ENCODE results near the gene SLC45A1.
"Not testable (repeated sequence)": the region's sequence is repeated elsewhere in the genome, so short reads cannot be mapped to it uniquely, and the experiment has no call there.

Gene SLC45A1

DNA sequence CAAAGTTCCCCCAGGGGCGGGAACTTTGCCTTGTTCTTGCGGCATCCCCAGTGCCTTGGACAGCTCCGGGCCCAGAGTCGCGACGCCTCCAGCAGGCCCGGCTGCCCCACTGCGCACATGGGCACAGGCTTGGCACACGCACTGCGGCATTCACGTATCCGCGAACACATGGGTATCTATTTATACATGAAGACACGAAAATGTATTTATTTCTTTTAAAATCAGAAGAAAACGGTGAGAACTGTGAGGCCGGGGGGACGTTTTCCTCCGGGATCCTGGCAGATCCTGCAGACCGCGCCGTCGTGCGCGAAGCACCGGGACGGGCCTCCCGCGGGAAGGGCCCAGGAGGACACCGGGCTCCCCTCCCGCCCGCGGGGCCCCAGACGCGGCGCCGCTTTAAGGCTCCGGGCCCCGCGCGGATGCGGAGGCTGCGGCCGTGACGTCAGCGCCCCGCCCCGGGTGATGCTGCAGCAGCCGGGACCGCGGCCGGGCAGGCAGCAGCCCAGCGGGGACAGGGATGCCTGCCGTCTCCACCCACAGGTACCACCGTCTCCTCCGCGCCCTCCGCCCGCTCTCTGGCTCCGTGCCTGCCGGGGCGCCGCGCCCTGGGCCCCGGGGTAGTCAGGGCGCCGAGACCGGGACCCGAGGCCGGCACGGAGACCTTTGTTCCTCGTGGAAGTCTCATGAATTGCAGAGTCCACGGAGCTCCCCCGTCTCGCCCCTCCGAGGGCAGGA is at the start of gene SLC45A1:
TSS of gene SLC45A1 (plus strand) at position 468 of the 735 bp plus-strand sequence. CDS start 6,216 bp downstream, outside the sequence.
- no peak for FAIRE-seq

- no peak for FAIRE-seq
Observed at GRCh38 chr1:8273036-8273435, 44.9 kb upstream of the SLC45A1 start.

GRCh38 chr1:8274352-8274751 is 43.6 kb upstream of the SLC45A1 start:
- FAIRE-seq: no peak

- no peak for FAIRE-seq
Observed at GRCh38 chr1:8276173-8276914, 41.6 kb upstream of the SLC45A1 start.

- no peak for FAIRE-seq
Observed at GRCh38 chr1:8276932-8277331, 41.0 kb upstream of the SLC45A1 start.

DNA sequence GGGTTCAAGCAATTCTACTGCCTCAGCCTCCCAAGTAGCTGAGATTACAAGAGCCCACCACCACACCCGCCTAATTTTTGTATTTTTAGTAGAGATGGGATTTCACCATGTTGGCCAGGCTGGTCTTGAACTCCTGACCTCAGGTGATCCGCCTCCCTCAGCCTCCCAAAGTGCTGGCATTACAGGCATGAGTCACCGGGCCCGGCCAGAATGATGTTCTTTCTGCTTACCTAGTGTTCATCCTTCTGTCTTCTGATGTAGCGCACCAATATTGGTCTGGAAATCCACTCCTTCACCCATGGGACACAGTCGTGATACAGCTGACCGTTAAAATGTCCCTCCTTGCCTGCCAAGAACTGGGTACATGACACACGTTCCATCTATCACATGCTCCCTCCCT is 39.2 kb upstream of the SLC45A1 start:
- FAIRE-seq: not testable (repeated sequence)

- FAIRE-seq: no peak
Observed at GRCh38 chr1:8281843-8282509, 35.9 kb upstream of the SLC45A1 start.

GRCh38 chr1:8283058-8283884 is 34.6 kb upstream of the SLC45A1 start:
- no peak for FAIRE-seq

DNA sequence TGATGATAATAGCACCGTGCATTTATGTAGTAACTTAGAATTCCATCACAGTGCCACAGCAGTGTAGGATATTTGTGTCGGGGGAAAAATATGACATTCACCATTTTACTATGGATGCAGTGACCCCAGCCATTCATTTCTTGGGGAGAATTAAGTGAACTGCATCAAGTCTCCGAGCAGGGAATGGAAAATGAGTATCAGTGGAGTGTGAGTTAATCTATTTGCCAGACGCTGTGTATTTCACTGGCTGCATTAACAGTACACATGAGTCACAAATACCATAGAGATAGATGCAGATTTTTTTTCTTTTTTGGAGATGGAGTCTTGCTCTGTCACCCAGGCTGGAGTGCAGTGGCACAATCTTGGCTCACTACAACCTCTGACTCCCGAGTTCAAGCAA is 33.8 kb upstream of the SLC45A1 start:
- FAIRE-seq: no peak

DNA sequence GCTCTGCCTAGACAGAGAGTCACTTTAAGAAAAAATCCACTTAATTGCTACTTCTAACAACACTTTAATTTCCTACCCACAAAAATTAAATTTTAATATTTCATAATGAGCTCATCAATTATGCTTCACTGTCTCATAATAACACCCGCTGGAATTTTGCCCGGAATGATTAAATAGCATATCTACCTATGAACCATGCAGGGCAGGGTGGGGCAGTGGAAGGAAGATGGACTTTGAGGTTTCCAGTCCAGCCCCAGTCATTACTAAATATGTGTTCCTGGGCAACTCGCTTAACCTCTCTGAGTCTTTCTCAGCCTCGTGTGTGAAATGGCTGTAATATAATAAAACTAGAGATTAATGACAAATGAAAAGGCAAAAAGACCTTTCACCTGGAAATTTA is 32.8 kb upstream of the SLC45A1 start:
- no peak for FAIRE-seq

DNA sequence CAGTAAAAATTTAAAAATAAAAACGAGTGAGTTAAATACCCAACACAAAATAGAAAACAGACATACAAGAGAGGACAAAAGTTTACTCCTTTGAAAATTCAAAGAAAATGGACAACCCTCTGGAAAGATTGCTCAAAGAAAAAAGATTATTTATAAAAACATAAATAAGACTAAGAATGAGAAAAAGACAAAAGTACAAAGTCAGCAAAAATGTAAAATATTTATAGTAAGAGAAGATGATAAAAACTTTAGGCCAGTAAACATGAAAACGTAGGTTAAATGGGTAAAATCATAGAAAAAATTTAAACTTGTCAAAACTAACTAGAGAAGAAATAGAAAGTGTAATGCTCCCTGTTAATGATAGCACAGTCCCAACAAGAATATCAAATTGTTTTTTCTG is 31.9 kb upstream of the SLC45A1 start:
- peak; percentile 14 for FAIRE-seq

DNA sequence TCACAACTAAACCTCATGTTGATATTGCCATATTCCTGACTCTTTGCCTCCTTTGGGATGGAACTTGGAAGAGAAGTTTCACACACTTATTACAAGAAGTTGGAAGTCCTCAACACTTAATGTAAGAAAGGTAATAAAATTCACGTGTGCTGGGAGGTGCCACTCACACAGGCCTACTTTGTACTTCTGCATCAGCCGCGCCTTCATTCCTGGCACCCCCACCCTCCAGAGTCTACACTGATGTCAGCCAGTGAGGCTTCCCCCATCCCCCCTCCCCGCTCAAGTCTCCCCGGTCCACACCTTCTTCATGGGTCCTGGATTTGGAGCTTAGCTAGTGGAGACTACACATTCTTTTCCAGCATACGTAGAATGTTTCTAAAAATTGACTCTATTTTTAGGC is 24.8 kb upstream of the SLC45A1 start:
- no peak for FAIRE-seq

- FAIRE-seq: no peak
Observed at GRCh38 chr1:8293641-8294169, 24.2 kb upstream of the SLC45A1 start.

DNA sequence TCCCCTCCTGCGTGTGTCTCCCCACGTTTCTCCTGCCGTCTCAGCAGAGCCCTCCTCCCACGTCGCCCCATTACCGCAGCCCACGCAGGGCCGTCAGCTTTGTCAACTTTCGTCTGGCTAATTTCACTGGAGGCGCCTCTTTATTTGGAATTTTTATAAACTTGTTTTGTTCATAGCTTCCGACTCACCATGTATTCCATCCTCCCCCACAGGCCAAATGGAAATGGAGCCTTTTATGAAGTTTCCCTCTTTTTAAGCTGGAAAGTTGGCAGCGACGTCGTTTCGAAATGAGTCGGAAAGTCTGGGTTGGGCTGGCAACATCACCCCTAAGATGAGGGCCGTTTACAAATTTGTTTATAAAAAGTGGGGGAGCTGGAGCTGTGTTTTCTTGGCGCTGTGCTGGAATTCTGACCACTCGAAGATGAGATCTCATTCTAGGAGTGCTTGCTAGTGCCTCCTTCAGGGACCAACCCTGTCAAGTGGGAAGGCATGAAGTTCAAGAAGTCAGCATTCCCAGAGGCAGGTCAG is 23.7 kb upstream of the SLC45A1 start:
- peak; percentile 96 for FAIRE-seq

DNA sequence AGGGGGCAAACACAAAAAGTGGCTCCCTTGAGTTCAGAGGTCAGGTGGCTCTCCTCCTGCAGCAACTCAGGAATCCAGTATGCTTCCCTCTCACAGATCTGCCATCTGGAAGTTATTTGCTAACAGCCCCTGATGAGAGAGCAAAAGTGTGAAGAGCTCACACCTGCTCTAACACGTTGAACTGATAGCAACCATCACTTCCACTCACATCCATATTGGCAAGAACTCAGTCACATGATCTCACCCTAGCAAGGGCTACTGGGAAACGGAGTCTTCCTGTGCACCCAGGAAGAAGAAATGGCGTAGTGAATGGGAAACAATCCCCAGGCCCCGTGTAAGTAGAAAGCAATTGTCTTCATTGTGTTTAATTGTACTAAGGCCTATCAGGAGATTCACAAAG is 20.7 kb upstream of the SLC45A1 start:
- no peak for FAIRE-seq

- FAIRE-seq: peak; percentile 96
Observed at GRCh38 chr1:8299963-8300362, 18.0 kb upstream of the SLC45A1 start.

DNA sequence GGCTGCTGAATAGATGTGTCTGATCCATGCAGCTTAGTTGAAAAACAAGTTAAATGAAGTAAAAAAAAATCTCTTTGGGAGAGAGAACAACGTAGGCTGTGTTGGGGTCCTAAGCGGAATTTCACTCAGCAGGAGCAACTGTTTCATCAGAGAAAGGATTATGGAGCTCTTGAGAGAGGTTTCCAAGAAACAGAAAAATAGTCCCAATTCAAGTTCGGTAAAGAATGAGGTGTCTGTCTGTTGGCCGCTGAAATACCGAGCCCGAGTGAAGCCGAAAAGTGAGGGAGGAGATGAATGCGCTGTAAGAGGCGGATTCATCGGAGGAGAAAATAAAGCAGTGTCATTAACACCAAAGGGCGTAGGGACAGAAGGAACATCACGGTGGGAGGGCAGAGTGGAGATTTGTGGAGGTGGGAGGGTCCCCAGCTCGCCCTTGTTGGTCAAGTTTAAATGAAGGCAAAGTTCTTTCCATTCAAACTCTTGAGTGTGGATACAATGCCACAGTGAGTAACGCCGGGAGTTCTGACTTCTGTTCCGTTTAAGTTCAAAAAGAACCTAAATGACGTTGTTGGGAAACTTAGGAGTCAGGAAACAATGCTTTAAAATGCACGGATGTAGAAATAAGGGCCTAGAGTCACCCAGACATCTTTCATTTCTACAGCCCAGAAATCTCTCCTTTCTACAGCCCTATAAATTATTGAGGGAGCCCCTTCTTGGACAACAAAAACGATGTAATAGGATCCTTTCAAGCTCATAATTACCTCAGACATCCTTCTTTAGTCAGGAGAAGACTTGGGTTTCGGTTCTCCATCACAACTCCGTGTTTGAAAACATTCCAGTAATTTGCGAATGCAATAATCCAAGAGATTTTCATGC is 15.6 kb upstream of the SLC45A1 start:
- peak; percentile 100 for FAIRE-seq

- FAIRE-seq: no peak
Observed at GRCh38 chr1:8303141-8303540, 14.8 kb upstream of the SLC45A1 start.

DNA sequence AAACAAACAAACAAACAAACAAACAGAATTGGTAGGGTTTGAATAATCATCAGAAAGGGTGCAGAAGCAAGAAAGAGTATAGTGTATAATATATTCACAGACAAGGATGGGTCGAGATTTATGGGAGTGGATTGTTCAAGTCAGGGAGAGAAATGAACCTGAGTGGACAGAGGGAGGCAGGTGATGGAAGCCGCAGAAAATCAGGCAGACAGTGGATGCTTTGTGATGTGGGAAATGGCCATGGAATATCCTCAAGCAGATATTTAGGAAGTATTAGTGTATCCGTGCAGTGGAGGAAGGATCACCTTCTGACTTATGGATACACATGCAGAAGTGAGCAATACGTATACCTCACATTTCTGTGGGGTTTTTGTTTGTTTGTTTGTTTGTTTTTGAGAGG is 14.0 kb upstream of the SLC45A1 start:
- FAIRE-seq: no peak

DNA sequence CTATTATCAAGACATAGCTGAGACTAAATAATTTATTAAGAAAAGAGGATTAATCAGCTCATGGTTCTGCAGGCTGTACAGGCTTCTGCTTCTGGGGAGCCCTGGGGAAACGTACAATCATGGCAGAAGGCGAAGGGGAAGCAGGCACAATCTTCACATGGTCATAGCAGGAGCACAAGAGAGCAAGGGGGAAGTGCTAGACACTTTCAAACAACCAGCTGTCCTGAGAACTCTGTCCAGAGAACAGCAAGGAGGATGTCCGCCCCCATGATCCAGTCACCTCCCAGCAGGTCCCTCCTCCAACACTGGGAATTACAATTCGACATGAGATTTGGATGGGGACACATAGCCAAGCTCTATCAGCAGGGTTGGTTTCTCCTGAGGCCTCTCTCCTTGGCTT is 10.3 kb upstream of the SLC45A1 start:
- FAIRE-seq: no peak

- no peak for FAIRE-seq
Observed at GRCh38 chr1:8311068-8311718, 6.7 kb upstream of the SLC45A1 start.

All from A204.1 (cell line).